Measurements from ENCODE around the gene POLD1. TPM values are rescaled to one million over a fixed set of nuclear protein-coding genes. Genes with fewer than 3 reads are reported as not detected.
"Not testable (repeated sequence)": the region's sequence is repeated elsewhere in the genome, so short reads cannot be mapped to it uniquely, and the experiment has no call there.

POLD1 gene
- total RNA-seq, 4 donors from 2014 or later = 10.0 to 17.2 (median 11.7) TPM

GRCh38 chr19:50387176-50387867 lies 3.2 kb downstream of the POLD1 start:
- no peak for ATAC-seq (ENCODE audit: low FRiP score)
- no peak for DNase-seq (ENCODE audit: low spot score)
- TF ChIP-seq CTCF (IDR thresholded peaks at IDR 0.05) = no peak

GRCh38 chr19:50387868-50388245 lies 3.7 kb downstream of the POLD1 start:
- ATAC-seq (ENCODE audit: low FRiP score) = no peak
- no peak for DNase-seq (ENCODE audit: low spot score)
- no peak for TF ChIP-seq CTCF (IDR thresholded peaks at IDR 0.05)

- not testable (repeated sequence) for DNase-seq (ENCODE audit: low spot score); ATAC-seq (ENCODE audit: low FRiP score)
Observed at GRCh38 chr19:50390295-50390694, 6.1 kb downstream of the POLD1 start.

- not testable (repeated sequence) for DNase-seq (ENCODE audit: low spot score); ATAC-seq (ENCODE audit: low FRiP score)
Observed at GRCh38 chr19:50390952-50391351, 6.8 kb downstream of the POLD1 start.

- no peak for TF ChIP-seq CTCF (IDR thresholded peaks at IDR 0.05)
- DNase-seq (ENCODE audit: low spot score) = no peak
- ATAC-seq (ENCODE audit: low FRiP score) = no peak
Observed at GRCh38 chr19:50392759-50393158, 8.6 kb downstream of the POLD1 start.

- ATAC-seq (ENCODE audit: low FRiP score) (no peak), DNase-seq (ENCODE audit: low spot score) (no peak)
- no peak for TF ChIP-seq CTCF (IDR thresholded peaks at IDR 0.05)
Observed at GRCh38 chr19:50393589-50393988, 9.4 kb downstream of the POLD1 start.

GRCh38 chr19:50394017-50394416 lies 9.9 kb downstream of the POLD1 start:
- DNase-seq (ENCODE audit: low spot score) = no peak
- no peak for TF ChIP-seq CTCF (IDR thresholded peaks at IDR 0.05)
- ATAC-seq (ENCODE audit: low FRiP score) = no peak

GRCh38 chr19:50398675-50399367 lies 14.7 kb downstream of the POLD1 start:
- ATAC-seq (ENCODE audit: low FRiP score) = no peak
- no peak for TF ChIP-seq CTCF (IDR thresholded peaks at IDR 0.05)
- DNase-seq (ENCODE audit: low spot score) = no peak

Measured in omental fat pad (tissue), 4 donors.